ENCODE results near the gene YARS1. TPM values are rescaled to one million over a fixed set of nuclear protein-coding genes. Genes with fewer than 3 reads are reported as not detected.

YARS1 gene
- polyA plus RNA-seq, 3 donors from 2014 or later: 103 to 168 (median 129) TPM

DNA sequence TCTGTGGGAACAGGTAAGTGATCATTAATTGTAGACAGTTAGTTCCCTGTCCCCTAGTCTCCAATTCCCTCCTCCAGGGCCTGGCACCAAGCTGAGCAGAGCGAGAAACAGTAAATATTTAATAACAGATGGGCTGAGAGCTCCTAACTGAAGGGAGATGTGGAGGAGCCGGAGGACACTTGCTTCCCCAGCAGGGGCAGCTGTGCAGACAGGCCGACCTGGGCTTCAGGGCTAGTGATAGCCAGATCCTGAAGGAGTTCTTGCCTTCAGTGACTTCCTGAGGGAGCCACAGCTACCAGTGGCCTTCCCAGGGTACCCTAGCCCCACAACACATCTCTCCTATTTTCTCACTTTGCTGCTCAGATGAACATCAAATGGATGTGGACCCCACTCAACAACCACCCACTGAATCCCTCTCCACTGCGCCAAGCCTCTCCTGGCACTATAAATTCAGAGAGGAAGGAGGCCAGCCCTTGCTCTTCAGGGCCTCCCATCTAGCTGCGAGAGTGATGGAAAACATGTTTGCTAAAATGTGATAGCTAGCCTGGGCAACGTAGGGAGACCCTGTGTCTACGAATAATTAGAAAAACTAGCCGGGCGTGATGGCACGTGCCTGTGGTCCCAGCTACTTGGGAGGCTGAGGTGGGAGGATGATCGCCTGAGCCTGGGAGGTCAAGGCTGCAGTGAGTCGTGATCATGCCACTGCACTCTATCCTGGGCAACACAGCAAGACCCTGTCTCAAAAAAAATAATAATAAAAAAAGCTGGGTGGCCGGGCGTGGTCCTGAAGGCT lies 87.7 kb downstream of the YARS1 start:
- Mint-ChIP-seq H3K27ac (no peak overlapping the region), H3K36me3 (no peaks in the 10 kb centered on the region), H3K27me3 (ENCODE audit: low read depth in 3 of 3) (peaks cover 0 to 4% (median 0%) of the 10 kb centered on the region in 3 donors), H3K4me1 (peaks cover 10 to 12% of the 10 kb centered on the region in 2 donors), H3K9me3 (no peaks in the 10 kb centered on the region), H3K4me3 (no peak overlapping the region)
- no peak for DNase-seq

DNA sequence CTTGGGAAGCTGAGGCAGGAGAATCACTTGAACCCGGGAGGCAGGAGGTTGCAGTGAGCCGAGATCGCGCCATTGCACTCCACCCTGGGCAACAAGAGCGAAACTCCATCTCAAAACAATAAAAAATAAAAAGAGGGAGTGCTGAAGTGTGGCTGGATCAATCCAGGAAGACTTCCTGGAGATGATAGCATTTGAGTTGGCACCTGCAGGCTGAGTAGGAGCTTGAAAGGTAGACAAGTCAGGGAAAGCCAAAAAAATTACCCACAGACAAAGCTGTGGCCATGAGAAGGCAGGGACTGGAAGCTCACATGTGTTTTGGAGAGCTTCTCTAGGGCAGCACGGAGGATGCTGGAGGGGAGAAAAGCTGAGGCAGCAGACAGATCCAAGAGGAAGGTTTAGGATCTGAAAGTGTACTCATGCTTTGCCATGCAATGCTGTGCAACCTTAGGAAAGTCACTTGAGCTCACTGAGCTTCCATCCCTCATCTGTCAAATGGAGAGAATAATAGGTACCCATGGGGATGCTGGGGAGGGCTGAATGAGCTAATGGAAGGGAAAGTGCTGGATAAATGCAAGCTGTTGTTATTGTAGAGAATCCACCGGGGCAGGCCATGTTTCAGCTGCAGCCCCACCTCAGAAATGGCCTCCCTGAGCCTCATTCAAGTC lies 88.6 kb downstream of the YARS1 start:
- no peak overlapping the region for H3K4me3 Mint-ChIP-seq

DNA sequence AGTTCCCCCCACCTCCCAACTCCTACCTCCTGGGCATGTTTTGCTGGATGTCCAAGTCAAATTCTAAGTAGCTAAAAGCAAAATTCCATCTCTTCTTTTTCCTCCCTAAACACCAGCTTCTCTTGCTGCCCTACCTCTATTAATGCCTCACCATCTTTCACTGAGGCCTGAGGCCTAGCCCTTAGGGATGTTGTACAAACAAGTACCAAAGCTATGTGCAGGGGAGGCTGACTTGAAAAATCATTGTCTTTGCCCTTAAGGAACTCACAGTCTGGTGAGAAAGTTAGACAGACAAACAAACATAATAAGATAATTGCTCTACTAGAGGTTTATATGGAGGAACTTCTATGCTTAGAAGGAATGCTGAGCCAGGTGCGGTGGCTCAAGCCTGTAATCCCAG lies 89.3 kb downstream of the YARS1 start:
- DNase-seq: no peak
- no peaks in the 10 kb centered on the region for H3K9me3 Mint-ChIP-seq
- peaks cover 10 to 12% of the 10 kb centered on the region in 2 donors for H3K4me1 Mint-ChIP-seq
- peaks cover 0 to 4% (median 0%) of the 10 kb centered on the region in 3 donors for H3K27me3 Mint-ChIP-seq (ENCODE audit: low read depth in 3 of 3)
- no peaks in the 10 kb centered on the region for H3K36me3 Mint-ChIP-seq
- no peak overlapping the region for H3K27ac Mint-ChIP-seq
- H3K4me3 Mint-ChIP-seq: no peak overlapping the region

More for the DNA sequence above, 88.6 kb downstream of the YARS1 start:
- Mint-ChIP-seq H3K27ac (no peak overlapping the region), H3K36me3 (no peaks in the 10 kb centered on the region), H3K9me3 (no peaks in the 10 kb centered on the region), H3K27me3 (ENCODE audit: low read depth in 3 of 3) (peaks cover 0 to 4% (median 0%) of the 10 kb centered on the region in 3 donors), H3K4me1 (peaks cover 10 to 12% of the 10 kb centered on the region in 2 donors)
- no peak for DNase-seq

DNA sequence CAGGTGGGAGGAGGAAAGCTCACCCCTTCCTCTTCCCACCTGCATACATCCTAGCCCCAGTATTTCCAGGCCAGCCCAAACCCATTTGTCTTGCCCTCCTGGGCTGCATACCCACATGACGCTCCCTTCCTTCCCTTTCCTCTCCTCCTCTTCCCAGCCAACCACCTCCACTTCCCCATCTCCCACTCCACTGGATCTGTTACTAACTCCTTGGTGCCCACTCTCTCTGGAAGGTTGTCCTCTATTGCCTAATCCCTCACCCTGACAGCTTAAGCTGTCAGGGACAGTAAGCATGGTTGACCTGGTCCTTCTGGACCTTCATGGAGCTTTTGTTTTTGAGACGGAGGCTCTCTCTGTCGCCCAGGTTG lies 91.6 kb downstream of the YARS1 start:
- no peaks in the 10 kb centered on the region for H3K9me3 Mint-ChIP-seq
- H3K4me1 Mint-ChIP-seq: peaks cover 0 to 2% of the 10 kb centered on the region in 2 donors
- H3K36me3 Mint-ChIP-seq: no peaks in the 10 kb centered on the region
- no peak overlapping the region for H3K4me3 Mint-ChIP-seq
- H3K27me3 Mint-ChIP-seq (ENCODE audit: low read depth in 3 of 3): peaks cover 0 to 10% (median 0%) of the 10 kb centered on the region in 3 donors
- H3K27ac Mint-ChIP-seq: no peak overlapping the region
- DNase-seq: no peak

Other genes with a start within 250 kb of the YARS1 start
- 10 to 100 TPM; 71.3 to 92.7 (median 92.1) TPM for gene ZBTB8OS, start 166.8 kb downstream of the YARS1 start, polyA plus RNA-seq
- 100 to 1,000 TPM; 314 to 568 (median 325) TPM for gene RBBP4, start 166.2 kb downstream of the YARS1 start, polyA plus RNA-seq
- not detected for gene SYNC, start 114.6 kb downstream of the YARS1 start, polyA plus RNA-seq
- gene S100PBP, start 295 bp upstream of the YARS1 start, polyA plus RNA-seq: 10 to 100 TPM in 2 of 3 donors, 1 to 10 TPM in 1; 9.9 to 21.4 (median 15.8) TPM
- not detected for gene FNDC5, start 53.6 kb upstream of the YARS1 start, polyA plus RNA-seq
- not detected for gene HPCA, start 69.1 kb upstream of the YARS1 start, polyA plus RNA-seq
- gene TMEM54, start 84.0 kb upstream of the YARS1 start, polyA plus RNA-seq: not detected
- gene RNF19B, start 147.5 kb upstream of the YARS1 start, polyA plus RNA-seq: 1 to 10 TPM; 1.0 to 3.2 (median 2.8) TPM
- gene AK2, start 219.5 kb upstream of the YARS1 start, polyA plus RNA-seq: 100 to 1,000 TPM; 138 to 174 (median 143) TPM

Measured in immature natural killer cell (primary cell).